Prostate gland (tissue), 2 donors: ENCODE measurements around the gene LRRC39.

Experiments
- CTCF ChIP-seq, 4 experiments: fragments of 200-600 bp in 2 of 4; fragments of 450-650 bp in 2 of 4; sonication (generic) in 2 of 4; IDR thresholded peaks; 1 replicate in 3 of 4; 2 replicates in 1 of 4; pipeline ENCODE4 v1.5.1; 2016 to 2019; ENCODE audit warnings: antibody characterized with exemption in 4 of 4, mild to moderate bottlenecking in 2 of 4, moderate library complexity in 2 of 4
- POLR2A ChIP-seq: fragments of 450-650 bp; IDR thresholded peaks from one replicate; pipeline ENCODE4 v1.6.1; 2016; ENCODE audit warnings: antibody characterized with exemption, mild to moderate bottlenecking
- POLR2AphosphoS5 ChIP-seq: sonication (generic); formaldehyde crosslinking; IDR thresholded peaks from one replicate; pipeline ENCODE4 v1.6.1; 2017; ENCODE audit warnings: antibody characterized with exemption

GRCh38 chr1:100162881-100163280 is 15.2 kb downstream of the LRRC39 start:
- TF ChIP-seq CTCF (IDR thresholded peaks at IDR 0.05) (no peak), POLR2AphosphoS5 (no peak), POLR2A (no peak)
